HG02870 (cell line): Measurements from ENCODE around the gene CRABP2.
A peak's percentile ranks its signal among the peaks of the same experiment; 100 is the strongest.

ENCODE experiments used
- ATAC-seq: cut with Tn5 transposase; IDR thresholded peaks from one replicate; pipeline ENCODE4 v1.9.1; 2021; ENCODE audit warnings: mild to moderate bottlenecking, moderate library complexity; ENCODE audit not compliant: unreplicated experiment

CRABP2 gene

DNA sequence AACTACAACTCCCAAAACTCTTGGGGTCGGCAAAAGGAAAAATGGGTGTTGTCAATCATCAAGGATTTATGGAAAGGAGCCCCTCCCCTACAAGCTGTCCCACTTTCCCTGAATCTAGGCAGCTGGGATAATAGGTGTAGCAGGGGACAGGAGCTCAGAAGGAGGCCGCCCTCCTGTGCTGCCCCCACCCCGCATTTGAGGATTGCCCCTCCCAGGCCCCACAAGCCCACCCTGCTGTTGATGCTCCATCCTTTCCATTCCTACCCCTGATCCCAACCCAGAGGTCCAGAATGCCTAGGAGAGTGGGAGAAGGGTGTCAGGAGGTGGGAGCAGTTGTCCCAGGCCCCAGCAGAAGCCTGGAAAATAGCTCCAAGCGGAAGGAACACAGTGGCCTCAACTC is 37.4 kb upstream of the CRABP2 start:
- no peak for ATAC-seq

GRCh38 chr1:156742017-156742416 is 36.6 kb upstream of the CRABP2 start:
- no peak for ATAC-seq

DNA sequence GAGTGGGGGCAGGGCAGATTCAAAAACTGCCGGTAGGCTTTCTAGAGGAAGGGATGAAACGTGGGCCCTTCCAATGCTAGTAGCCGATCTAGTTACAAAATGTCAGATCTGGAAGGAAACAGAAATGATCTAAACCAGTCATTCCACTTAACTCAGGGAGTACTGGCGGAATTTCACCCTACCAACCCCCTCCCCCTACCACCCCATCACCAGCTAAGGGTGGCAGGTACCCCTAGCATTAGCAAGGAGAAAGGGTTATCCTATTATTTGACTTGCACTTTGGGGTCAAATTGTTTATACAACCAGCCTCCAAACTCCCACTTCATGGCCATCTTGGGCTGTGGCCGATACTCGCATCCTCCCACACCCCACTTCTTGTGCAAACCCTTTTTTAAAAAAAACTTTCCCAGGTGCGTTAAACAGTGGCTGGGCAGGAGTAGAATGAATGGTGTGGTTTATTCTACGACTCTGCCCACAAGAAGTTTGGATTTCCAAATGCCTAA is 36.1 kb upstream of the CRABP2 start:
- ATAC-seq = peak; percentile 1

DNA sequence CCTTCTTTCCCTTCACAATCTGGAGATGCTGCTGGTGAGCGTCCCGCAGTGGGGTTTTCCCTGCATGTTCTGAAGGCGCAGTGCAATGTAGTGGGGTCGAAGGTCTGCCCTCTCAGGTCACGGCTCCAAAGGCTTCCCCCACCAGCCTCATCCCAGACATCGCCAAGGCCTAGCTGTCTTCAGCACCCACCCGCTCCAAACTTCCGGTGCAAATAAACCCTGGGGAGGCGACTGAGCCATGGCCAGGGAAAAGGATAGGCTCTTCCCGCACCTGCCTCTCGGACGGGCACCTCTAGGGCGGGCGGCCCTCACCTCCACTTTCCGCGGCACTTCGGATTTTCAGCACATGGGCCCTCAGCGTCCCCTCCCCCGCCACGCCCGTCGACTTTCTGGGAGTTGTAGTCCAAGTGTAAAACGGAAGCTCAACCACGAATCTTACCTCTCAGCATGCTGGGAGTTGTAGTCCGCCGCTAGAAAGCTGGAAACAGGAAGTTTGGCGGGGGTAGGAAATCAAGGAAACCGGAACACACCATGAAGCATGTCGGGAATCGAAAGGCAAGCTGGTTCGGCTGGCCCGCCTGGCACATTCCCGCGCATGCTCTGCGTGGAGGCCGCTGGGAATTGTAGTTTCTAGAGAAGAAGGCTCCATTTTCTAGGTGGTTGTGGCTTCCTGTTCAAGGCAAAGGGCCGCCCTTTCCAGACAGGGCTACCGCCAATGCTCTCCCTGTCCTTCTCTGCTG is 35.5 kb upstream of the CRABP2 start, which contains the start of gene MRPL24:
Gene MRPL24 (minus strand): TSS at position 348 of the 740 bp plus-strand sequence. CDS start 2,384 bp downstream, outside the sequence.
- peak; percentile 82 for ATAC-seq

DNA sequence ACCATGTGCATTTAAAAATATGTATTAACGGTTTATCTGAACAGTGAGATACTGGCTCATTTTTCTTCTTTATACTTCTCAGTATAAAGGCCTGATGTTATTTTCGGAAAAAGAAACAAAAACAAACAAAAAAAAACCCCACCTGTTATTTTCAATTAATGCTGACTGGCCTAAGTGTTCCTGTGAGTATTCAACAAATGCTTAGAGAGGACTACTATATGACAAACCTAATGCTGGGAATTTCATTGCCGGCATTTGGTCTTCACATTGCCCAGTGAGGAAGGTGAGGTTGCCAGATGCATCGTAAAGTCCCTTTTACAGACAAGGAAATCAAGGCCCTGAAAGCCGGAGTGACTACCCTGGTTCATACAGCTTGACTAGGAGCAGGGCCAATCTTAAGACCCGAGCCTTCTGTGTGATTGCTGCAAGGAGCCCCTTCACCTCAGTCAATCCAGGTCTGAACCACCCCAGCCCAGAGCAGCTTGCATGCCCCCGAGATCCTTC is 34.9 kb upstream of the CRABP2 start:
- no peak for ATAC-seq

- no peak for ATAC-seq
These were observed 33.5 kb upstream of the CRABP2 start for GRCh38 chr1:156738916-156739315.

DNA sequence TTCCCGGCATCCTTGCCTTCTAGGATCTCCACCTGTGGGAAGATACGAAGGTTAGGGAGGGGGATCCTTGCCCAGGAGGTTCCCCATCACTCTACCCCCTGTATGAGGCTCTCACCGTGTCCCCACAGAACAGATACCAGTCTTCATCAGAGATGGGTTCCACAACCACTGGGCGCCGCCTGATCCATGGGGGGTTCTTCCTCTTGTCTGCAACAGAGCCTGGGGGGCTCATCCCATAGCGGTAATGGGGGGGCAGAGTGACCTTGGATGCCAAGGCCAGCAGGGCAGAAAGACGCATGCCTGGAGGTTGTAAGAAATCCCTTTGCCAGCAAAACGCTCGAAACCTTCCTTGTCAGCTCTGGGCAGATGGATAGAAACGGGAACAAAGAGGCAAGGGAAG is 33.0 kb upstream of the CRABP2 start:
- no peak for ATAC-seq

DNA sequence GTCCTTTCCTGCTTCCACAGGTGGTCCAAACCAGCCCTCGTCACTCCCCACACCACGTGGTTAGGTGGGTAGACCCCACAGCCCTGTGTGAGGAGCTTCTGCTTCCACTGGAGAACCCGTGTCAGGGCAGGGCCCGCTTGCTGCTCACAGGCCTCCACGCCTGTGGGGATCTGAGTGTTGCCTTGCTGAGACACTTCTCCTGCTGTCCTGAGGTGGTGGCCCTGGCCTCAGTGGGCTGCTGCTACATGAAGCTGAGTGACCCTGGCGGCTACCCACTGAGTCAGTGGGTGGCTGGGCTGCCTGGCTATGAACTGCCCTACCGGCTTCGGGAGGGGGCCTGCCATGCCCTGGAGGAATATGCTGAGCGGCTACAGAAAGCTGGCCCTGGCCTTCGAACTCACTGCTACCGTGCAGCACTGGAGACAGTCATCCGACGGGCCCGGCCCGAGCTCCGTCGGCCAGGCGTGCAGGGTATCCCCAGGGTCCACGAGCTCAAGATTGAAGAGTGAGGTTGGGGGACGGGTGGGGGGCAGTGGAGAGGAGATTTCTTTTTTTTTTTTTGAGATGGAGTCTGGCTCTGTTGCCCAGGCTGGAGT is 28.7 kb upstream of the CRABP2 start:
- no peak for ATAC-seq

DNA sequence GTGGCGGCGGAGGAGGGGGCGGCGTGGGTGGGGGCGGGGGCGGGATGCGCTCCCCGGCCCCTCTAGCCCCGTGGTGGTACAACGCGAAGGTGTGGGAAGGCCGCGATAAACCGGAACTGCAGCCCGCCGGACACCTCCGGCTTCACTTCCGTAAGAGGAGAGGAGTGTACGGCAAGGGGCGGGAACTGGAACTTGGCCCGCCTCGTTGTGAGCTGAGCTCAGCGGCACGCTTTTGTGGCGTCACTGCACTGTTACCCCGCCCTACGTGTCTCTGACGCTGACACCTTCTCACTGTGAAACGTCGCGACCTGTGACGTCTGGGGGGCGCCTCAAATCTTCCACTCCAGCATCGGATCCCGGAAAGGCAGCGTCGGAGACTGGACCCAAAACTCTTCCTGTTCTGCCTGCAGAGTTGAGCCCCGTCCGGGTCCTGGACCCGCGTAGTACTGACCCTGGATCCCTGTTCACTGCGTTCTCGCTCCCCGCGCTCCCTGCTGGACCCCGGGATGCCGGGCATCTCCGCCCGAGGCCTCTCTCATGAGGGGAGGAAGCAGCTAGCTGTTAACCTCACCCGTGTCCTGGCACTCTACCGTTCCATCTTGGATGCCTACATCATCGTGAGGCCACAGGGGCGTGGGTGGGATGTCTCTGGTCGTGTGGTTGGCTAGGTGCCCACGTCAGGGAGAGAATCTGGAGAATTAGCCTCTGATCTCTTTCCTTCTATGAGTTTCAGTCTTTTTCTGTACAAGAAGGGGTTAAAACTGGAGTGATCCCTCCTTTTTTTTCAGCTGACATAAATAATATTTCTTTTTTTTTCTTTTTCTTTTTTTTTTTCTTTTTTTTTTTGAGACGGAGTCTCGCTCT is 23.4 kb upstream of the CRABP2 start, which contains the start of gene ISG20L2:
Gene ISG20L2 (minus strand): TSS at position 168 of the 864 bp plus-strand sequence. CDS start 1,114 bp downstream, outside the sequence.
- ATAC-seq = peak; percentile 88

- peak; percentile 41 for ATAC-seq
These were observed 22.7 kb upstream of the CRABP2 start, which contains the start of gene METTL25B for GRCh38 chr1:156727926-156728598. Gene METTL25B, plus strand, starts transcription at chr1:156728469. Its CDS starts 636 bp downstream, at chr1:156729105.

DNA sequence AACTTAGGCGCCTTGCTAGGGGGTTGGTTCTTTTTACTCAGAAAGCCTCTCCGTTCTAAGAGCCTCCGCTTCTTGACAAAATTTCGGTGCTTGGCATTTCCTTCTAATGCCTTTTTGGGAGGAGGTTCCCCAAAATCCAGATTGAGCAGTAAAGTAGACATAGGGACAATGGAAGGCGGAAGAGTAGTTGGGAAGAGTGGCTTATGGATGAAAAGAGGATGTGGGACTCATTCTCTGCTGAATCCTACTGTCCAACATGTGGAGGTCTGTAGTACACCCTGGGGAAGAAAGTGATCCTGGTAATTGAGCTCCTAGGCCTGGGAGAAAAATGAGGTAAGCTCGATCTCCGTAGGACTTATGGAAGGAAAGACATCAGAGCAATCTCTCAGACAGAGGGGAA is 22.1 kb upstream of the CRABP2 start:
- no peak for ATAC-seq

DNA sequence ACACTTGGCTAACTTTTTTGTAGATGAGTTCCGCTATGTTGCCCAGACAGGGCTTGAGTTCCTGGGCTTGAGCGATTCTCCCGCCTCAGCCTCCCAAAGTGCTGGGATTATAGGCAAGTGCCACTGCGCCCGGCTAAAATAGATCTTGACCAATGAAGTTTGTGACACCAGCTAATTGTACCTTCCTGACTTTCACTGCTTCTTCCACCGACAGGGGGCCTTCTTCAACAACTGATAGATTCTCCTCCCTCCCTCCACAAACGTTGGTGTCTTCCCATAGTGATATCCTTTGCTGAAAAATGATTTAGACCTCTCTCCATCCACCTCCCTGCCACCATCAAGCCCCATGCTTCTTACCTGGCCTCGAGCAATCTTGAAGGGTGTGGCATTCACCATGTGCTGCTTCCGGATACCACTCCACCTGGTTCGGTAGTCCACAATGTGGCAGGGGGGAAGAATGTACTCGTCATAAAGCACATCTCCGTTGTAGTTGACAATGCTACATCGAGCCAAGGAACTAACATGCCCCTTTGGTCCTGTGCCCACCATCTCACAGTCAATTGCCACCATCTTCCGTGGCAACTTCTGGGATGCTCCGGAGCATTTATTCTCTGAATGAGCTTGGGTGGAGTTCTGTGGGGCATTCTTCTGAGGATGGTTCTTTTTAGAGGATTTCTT is 21.3 kb upstream of the CRABP2 start:
- no peak for ATAC-seq

GRCh38 chr1:156725683-156726280 is 20.4 kb upstream of the CRABP2 start:
- ATAC-seq = peak; percentile 37

- no peak for ATAC-seq
These were observed 16.2 kb upstream of the CRABP2 start for GRCh38 chr1:156721535-156721934.

DNA sequence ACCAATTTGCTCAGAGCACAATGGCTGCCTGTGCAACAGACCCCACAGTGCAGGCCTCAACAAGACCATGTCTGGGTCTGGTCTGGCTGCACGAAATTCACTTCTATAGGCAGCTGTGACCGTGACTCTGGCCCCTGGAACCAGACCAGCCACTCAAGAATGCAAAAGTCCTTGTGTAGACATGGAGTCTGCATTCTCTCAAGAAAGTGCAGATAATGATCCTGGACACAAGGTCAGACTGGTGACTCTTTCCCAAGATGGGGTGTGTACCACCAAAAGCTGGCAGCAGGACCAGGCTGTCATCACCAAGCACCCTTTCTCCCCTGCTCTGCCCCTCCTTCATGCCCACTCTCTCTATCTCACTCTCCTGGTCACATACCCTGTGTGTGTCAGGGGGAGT is 15.7 kb upstream of the CRABP2 start:
- no peak for ATAC-seq

- ATAC-seq = no peak
These were observed 12.0 kb upstream of the CRABP2 start for GRCh38 chr1:156717351-156717750.

DNA sequence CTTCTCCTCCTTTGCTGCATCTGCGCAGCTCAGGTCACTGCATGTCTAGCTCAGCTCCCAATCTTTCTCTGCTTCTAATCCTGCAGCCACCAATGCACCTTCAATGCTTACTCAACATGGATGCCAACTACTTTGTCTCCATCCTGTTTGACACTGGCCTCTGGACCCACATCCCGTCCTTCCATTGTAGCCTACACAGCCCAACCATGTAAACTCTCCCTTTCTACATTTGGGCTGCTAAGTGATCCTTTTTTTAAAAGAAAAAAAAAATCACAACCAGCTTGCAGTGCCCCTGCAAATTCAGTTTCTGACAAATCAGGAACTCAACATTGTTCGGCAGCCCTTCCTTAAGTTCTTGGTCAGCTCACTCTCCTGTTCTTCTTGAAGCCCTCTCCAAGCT is 9.4 kb upstream of the CRABP2 start:
- no peak for ATAC-seq

DNA sequence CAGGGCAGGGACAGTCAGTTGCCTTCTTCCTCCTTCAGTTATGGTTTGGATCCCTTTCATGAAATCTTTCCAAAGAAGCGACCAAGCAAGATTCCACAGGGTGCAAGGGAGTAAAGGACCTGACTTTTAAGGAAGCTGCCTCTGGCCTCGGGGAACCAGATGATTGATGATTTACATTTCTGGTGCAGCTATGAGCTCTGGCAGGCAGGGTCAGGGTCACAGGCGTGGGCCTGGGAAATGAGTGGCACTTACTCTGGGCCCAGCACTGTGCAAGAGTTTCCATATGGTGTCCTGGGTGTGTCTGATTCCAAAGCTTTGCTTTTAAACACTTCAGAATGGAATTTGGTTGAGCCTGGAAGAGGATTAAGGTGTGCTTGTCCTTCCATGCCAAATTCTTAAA is 7.2 kb upstream of the CRABP2 start:
- ATAC-seq = no peak

GRCh38 chr1:156711011-156711817 is 5.8 kb upstream of the CRABP2 start:
- ATAC-seq = no peak
